Activated T-helper 1 cell treated with anti-CD3 and anti-CD28 coated beads, Interleukin-2, amount 50 U/mL, for 16 hours (primary cell): ENCODE data around the gene CFAP161.

ENCODE experiments used
- DNase-seq, 2 donors: peaks; one replicate each; pipeline ENCODE4 v3.0.0-alpha.2; 2020; ENCODE audit warnings: low read depth in 1 of 2, low spot score in 1 of 2

Gene CFAP161

GRCh38 chr15:81133782-81134461 lies at the start of gene CFAP161:
Gene CFAP161 (plus strand): TSS chr15:81134270. CDS start chr15:81134330, 60 bp downstream.
- no peak for DNase-seq

GRCh38 chr15:81084716-81085115 lies 49.4 kb upstream of the CFAP161 start:
- DNase-seq, result no peak

- DNase-seq, result no peak
These were observed 48.9 kb upstream of the CFAP161 start for GRCh38 chr15:81085213-81085612.

- no peak for DNase-seq
These were observed 48.2 kb upstream of the CFAP161 start for GRCh38 chr15:81085898-81086297.

GRCh38 chr15:81087066-81087465 lies 47.0 kb upstream of the CFAP161 start:
- DNase-seq, result no peak

GRCh38 chr15:81087694-81088093 lies 46.4 kb upstream of the CFAP161 start:
- DNase-seq, result no peak

- no peak for DNase-seq
These were observed 45.5 kb upstream of the CFAP161 start for GRCh38 chr15:81088470-81089013.

GRCh38 chr15:81091889-81092558 lies 42.0 kb upstream of the CFAP161 start:
- DNase-seq, result no peak

GRCh38 chr15:81092559-81092902 lies 41.5 kb upstream of the CFAP161 start:
- DNase-seq, result no peak

GRCh38 chr15:81093961-81094360 lies 40.1 kb upstream of the CFAP161 start:
- no peak for DNase-seq

GRCh38 chr15:81095690-81096365 lies 38.2 kb upstream of the CFAP161 start:
- no peak for DNase-seq

GRCh38 chr15:81096398-81096797 lies 37.7 kb upstream of the CFAP161 start:
- no peak for DNase-seq

GRCh38 chr15:81097116-81097889 lies 36.8 kb upstream of the CFAP161 start:
- no peak for DNase-seq

- DNase-seq, result no peak
These were observed 36.2 kb upstream of the CFAP161 start for GRCh38 chr15:81097890-81098280.

- no peak for DNase-seq
These were observed 35.7 kb upstream of the CFAP161 start for GRCh38 chr15:81098349-81098748.

GRCh38 chr15:81098861-81099651 lies 35.0 kb upstream of the CFAP161 start:
- no peak for DNase-seq

GRCh38 chr15:81101894-81102815 lies 31.9 kb upstream of the CFAP161 start:
- DNase-seq, result no peak

GRCh38 chr15:81103857-81104256 lies 30.2 kb upstream of the CFAP161 start:
- no peak for DNase-seq

- DNase-seq, result no peak
These were observed 28.5 kb upstream of the CFAP161 start for GRCh38 chr15:81105545-81105944.
